ENCODE results near the gene SMYD3.

SMYD3 gene

DNA sequence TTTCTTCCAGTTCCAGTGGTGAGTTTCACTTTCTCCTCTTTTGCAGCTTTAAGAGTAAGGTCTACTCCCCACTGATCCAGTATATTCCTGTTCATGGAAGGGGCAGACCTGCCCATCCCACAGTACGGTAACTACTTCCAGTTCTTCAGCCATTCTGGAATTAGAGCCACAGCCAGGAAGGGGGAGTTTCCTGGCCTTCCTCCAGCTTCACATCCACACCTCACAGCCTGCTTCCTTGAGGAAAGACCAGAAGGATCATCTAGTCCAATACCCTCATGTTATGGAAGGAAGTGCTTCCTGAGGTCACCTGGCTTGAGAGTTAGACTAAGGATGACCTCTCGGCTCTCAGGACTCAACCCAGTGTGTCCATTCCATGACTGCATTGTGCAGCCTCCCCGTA lies 754.5 kb downstream of the SMYD3 start:
- Histone ChIP-seq H2AFZ (ENCODE audit: low read length) (no peak overlapping the region), H3F3A (ENCODE audit: low read depth) (no peaks in the 10 kb centered on the region), H3K9me2 (replicated peaks; ENCODE audit: low read depth, low read length) (no peaks in the 10 kb centered on the region), H3K36me3 (ENCODE audit: insufficient read depth, low read length) (peaks cover 4% of the 10 kb centered on the region; the same call in 1 of the 2 replicates), H3K79me2 (ENCODE audit: insufficient read depth, low read length) (no peaks in the 10 kb centered on the region), H3K4me2 (ENCODE audit: low read depth, low read length, poor library complexity, severe bottlenecking) (no peak overlapping the region), H3K27me3 (ENCODE audit: insufficient read depth, low read length, poor library complexity, severe bottlenecking) (no peaks in the 10 kb centered on the region), H3K4me3 (ENCODE audit: low read length, poor library complexity, severe bottlenecking) (no peak overlapping the region), H3K4me1 (ENCODE audit: insufficient read depth, low read length, poor library complexity, severe bottlenecking) (peaks cover 8% of the 10 kb centered on the region), H3K9me3 (ENCODE audit: insufficient read depth, low read depth, low read length) (no peaks in the 10 kb centered on the region), H4K20me1 (ENCODE audit: insufficient read depth, low read length, poor library complexity, severe bottlenecking) (no peaks in the 10 kb centered on the region), H3K9ac (ENCODE audit: low read depth, low read length, poor library complexity, severe bottlenecking) (no peak overlapping the region)
- TF ChIP-seq CTCF (conservative IDR thresholded peaks at IDR 0.05; ENCODE audit: low read length), result no peak
- TF ChIP-seq EZH2phosphoT487 (IDR thresholded peaks at IDR 0.05; ENCODE audit: borderline replicate concordance), result no peak

- no peaks in the 10 kb centered on the region for H3K79me2 ChIP-seq (ENCODE audit: insufficient read depth, low read length)
- no peak overlapping the region for H3K4me3 ChIP-seq (ENCODE audit: low read length, poor library complexity, severe bottlenecking)
- TF ChIP-seq EZH2phosphoT487 (IDR thresholded peaks at IDR 0.05; ENCODE audit: borderline replicate concordance), result no peak
- no peak for TF ChIP-seq CTCF (conservative IDR thresholded peaks at IDR 0.05; ENCODE audit: low read length)
- no peaks in the 10 kb centered on the region for H3K9me3 ChIP-seq (ENCODE audit: insufficient read depth, low read depth, low read length)
- H3K36me3 ChIP-seq (ENCODE audit: insufficient read depth, low read length), result peaks cover 6% of the 10 kb centered on the region; the same call in 1 of the 2 replicates
- no peak overlapping the region for H2AFZ ChIP-seq (ENCODE audit: low read length)
- no peak overlapping the region for H3K4me2 ChIP-seq (ENCODE audit: low read depth, low read length, poor library complexity, severe bottlenecking)
- no peak overlapping the region for H3K9ac ChIP-seq (ENCODE audit: low read depth, low read length, poor library complexity, severe bottlenecking)
- H3K9me2 ChIP-seq (replicated peaks; ENCODE audit: low read depth, low read length), result no peaks in the 10 kb centered on the region
- no peaks in the 10 kb centered on the region for H3K27me3 ChIP-seq (ENCODE audit: insufficient read depth, low read length, poor library complexity, severe bottlenecking)
- peaks cover 8% of the 10 kb centered on the region for H3K4me1 ChIP-seq (ENCODE audit: insufficient read depth, low read length, poor library complexity, severe bottlenecking)
- H4K20me1 ChIP-seq (ENCODE audit: insufficient read depth, low read length, poor library complexity, severe bottlenecking), result no peaks in the 10 kb centered on the region
- no peaks in the 10 kb centered on the region for H3F3A ChIP-seq (ENCODE audit: low read depth)
Observed at GRCh38 chr1:245751726-245752470, 755.2 kb downstream of the SMYD3 start.

GRCh38 chr1:245751116-245751515 lies 756.0 kb downstream of the SMYD3 start:
- H3K4me2 ChIP-seq (ENCODE audit: low read depth, low read length, poor library complexity, severe bottlenecking), result no peak overlapping the region
- H3K9me2 ChIP-seq (replicated peaks; ENCODE audit: low read depth, low read length), result no peaks in the 10 kb centered on the region
- peaks cover 6% of the 10 kb centered on the region; the same call in 1 of the 2 replicates for H3K36me3 ChIP-seq (ENCODE audit: insufficient read depth, low read length)
- H3K27me3 ChIP-seq (ENCODE audit: insufficient read depth, low read length, poor library complexity, severe bottlenecking), result no peaks in the 10 kb centered on the region
- H3K4me1 ChIP-seq (ENCODE audit: insufficient read depth, low read length, poor library complexity, severe bottlenecking), result peaks cover 8% of the 10 kb centered on the region
- no peaks in the 10 kb centered on the region for H3K79me2 ChIP-seq (ENCODE audit: insufficient read depth, low read length)
- TF ChIP-seq CTCF (conservative IDR thresholded peaks at IDR 0.05; ENCODE audit: low read length), result no peak
- no peak for TF ChIP-seq EZH2phosphoT487 (IDR thresholded peaks at IDR 0.05; ENCODE audit: borderline replicate concordance)
- H3K9me3 ChIP-seq (ENCODE audit: insufficient read depth, low read depth, low read length), result no peaks in the 10 kb centered on the region
- no peak overlapping the region for H3K4me3 ChIP-seq (ENCODE audit: low read length, poor library complexity, severe bottlenecking)
- H4K20me1 ChIP-seq (ENCODE audit: insufficient read depth, low read length, poor library complexity, severe bottlenecking), result no peaks in the 10 kb centered on the region
- H2AFZ ChIP-seq (ENCODE audit: low read length), result no peak overlapping the region
- no peaks in the 10 kb centered on the region for H3F3A ChIP-seq (ENCODE audit: low read depth)
- no peak overlapping the region for H3K9ac ChIP-seq (ENCODE audit: low read depth, low read length, poor library complexity, severe bottlenecking)

All from Loucy (cell line).